NAMALWA (cell line): ENCODE results near the gene GABRE.
"Not testable (repeated sequence)": the region's sequence is repeated elsewhere in the genome, so short reads cannot be mapped to it uniquely, and the experiment has no call there.

ENCODE experiments used
- DNase-seq: peaks from one replicate; pipeline ENCODE4 v3.0.0-alpha.2; 2015; ENCODE audit warnings: low spot score

GABRE gene

DNA sequence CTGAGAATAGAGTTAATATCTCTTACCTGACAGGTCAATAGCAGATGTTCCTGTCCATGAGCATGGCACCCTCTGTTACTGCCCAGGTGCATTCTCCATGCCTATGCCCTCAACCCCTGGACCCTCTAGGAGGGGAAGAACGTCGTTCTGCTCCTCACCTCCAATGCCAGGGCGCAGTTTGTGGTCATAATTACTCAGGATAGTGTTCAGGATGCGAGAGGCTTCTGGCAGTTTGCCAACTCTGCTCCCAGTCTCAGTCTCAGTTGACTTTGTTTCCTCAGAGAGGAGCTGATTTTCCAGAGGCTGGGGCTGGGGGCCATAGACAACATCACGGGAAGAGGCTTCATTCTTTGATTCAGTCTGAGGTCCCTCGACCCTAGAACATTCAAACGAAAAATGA lies 4.4 kb downstream of the GABRE start:
- DNase-seq, result no peak

DNA sequence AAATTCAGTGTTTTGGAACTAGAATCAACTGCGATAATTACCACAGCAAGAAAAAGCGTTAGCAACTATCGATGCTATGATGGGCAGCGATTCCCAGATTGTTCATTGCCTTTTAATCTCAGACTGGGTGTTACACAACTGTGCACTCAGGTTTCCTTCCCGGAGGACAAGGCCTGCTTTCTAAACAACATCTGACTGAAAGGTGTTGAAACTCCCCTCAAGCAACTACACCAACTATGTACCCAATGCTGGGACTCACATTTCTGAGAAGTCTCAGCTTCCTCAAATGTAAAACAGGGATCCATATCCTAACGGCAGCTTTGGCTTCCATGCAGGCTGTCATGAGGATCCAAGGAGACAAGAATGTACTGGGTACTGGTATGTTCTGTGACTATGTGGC lies 8.2 kb downstream of the GABRE start:
- DNase-seq, result no peak

DNA sequence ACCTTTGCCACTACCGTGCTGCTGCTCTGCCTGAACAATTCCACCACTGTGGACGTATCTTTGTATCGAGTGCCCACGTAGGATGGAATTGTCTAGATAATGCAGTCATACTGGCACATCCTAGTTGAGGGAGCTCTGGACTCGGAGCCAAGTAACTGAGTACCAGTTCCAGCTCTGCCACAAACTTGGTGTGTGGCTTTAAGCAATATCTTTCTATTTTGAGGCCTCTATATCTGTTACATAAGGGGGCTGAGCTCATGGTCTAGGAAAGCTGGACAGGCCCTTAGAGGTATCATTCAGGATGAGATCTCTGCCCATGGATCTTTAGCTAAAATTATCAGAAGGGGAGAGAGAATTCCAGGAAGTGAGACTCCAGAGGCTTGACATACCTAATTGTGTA lies 12.4 kb downstream of the GABRE start:
- no peak for DNase-seq

- no peak for DNase-seq
Measured at GRCh38 chrX:151958101-151958500, 16.4 kb downstream of the GABRE start.

DNA sequence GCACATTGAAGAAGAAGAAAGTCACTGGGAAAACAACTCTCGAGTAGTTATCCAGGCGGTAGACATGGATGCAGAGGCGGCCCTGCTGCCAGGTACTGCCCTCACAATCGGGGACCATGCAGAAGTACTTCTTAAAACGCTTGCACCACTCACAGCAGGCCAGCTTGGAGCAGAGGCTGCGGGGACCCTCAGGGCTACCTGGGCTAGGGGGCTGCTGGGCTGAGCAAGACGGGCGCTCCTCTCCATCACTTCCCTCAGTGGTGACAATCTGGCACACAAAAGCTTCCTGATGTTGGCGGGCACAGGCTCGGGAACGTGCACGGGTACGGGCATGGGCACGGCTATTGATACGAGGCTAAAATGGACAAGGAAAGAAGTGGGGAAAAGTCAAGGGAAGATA lies 19.7 kb downstream of the GABRE start:
- no peak for DNase-seq

DNA sequence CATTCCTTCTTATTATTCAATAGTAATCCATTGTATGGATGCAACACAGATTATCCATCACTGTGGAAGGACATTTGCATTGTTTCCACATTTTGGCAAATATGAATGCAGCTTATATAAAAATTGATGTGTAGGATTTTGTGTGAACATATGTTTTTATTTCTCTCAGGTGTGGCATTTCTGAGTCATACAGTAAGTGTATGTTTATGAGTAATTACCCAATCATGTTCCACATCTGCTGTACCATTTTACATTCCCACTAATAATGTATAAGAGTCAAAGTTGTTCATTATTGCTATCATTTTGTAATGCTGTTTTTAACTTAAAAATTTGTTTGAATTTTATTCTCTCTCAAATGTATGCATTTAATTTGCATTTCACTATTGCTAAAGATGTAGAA lies 36.3 kb downstream of the GABRE start:
- no peak for DNase-seq

GRCh38 chrX:151935358-151935757 lies 39.1 kb downstream of the GABRE start:
- DNase-seq, result no peak

DNA sequence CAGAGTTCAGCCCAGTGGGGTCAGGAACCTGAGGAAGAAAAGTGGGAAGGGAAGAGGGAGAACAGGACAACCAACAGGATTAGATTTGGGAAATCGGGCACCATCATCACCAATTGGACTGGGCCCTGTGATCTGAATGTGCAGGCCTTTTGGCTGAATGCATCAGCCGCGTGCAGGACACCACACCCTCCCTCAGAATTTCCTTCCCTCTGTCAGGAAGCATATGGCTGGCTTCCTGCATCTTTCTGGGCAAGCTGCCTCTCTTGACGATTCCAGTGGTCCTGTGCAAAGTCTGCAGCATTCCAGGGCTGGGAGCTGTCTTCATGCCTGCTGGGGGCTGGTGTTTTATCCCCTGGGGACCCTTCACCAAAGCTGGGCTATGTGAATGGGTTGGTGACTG lies 45.4 kb downstream of the GABRE start:
- DNase-seq, result no peak

GRCh38 chrX:151923648-151924047 lies 50.8 kb downstream of the GABRE start:
- DNase-seq, result no peak

DNA sequence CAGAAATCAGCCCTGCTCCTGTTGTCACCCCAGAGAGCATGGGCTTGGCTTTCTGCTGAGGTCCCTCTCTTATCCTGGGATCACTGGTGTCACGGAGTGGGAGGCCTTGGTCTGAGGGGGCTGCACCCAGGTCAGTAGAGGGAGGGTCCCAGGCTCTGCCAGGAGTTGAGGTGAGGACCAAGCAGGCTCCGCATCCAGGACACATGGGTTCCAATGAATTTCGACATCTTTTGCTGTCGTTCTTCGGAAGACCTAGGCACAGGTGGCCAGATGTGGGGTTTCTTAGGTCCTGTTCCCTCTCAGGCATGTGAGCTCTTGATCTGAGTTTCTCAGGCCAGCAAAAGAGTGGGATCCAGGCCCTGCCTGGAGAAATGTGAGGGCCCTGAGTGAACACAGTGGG lies 51.8 kb downstream of the GABRE start:
- no peak for DNase-seq

DNA sequence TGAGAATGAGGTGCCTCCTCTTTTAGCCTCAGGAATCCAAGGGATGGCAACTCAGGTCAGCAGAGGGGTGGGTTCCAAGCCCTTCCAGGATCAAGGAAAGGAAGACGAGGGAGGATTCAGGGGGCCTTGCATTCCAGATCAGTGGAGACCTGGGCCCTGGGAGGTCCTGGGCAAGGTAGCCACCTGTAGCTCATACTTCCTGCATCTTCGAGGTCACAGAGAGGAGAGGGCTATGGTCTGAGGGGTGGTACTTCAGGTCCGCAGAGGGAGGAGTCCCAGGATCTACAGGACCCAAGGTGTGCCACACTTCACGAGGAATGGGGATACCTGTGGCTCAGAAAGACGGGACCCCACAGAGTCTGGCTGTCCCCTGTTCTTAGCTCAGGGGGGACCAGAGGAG lies 52.6 kb downstream of the GABRE start:
- DNase-seq, result no peak

- DNase-seq, result no peak
Measured at GRCh38 chrX:151921292-151921691, 53.2 kb downstream of the GABRE start.

DNA sequence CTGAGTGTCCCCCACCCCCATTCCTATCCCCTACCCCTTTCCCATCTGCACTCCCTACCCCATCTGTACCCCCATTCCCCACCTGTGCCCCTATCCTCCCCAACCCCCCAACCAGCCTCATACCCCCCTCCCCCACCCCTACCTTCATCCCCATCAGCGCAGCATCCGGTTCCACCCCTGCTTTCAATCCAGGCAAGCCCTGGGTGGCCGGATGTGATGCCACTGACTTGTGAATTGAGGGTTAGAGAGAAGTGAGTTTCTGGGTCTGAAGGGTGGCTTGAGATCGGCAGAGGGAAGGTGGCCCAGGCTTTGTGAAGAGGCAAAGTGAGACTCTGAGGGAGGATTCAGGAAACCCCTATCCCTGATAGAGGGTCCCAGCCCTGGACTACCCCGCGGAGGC lies 53.9 kb downstream of the GABRE start:
- no peak for DNase-seq

GRCh38 chrX:151920101-151920500 lies 54.4 kb downstream of the GABRE start:
- DNase-seq, result no peak

DNA sequence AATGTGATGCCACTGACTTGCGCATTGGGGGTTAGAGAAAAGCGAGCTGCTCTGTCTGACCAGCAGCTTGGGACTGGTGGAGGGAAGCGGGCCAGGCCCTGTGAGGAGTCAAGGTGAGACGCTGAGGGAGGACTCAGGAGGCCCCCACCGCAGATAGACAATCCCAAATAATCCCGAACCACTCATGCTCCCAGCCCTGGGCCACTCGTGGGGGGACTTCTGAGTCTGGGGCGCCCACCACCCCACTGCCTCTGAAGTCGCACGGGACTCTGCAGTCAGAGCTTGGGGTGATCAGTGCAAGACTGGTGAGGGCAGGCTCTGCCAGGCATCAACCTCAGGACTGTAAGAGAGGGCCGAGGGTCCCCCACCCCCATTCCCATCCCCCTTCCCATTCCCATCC lies 54.9 kb downstream of the GABRE start:
- no peak for DNase-seq

DNA sequence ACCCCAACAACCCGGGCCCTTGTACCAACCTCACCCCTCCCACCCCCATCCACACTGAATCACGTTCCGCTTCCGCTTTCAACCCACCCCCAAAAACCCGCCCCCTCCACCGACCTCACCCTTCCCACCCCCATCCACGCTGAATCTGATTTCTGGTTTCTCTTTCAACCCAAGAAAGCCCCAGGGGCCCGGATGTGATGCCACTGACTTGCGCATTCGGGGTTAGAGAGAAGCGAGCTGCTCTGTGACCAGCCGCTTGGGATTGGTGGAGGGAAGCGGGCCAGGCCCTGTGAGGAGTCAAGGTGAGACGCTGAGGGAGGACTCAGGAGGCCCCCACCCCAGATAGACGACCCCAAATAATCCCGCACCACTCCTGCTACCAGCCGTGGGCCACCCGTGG lies 55.7 kb downstream of the GABRE start:
- DNase-seq, result not testable (repeated sequence)

DNA sequence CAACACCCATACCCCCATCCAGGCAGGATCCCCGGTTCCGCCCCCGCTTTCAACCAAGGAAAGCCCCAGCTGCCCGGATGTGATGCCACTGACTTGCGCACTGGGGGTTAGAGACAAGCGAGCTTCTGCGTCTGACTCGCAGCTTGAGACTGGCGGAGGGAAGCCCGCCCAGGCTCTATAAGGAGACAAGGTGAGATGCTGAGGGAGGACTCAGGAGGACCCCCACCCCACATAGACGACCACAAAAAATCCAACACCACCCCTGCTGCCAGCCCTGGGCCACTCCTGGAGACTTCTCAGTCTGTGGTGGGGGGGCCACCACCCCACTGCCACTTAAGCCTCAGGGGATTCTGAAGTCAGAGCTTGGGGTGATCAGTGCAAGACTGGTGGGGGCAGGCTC lies 61.7 kb downstream of the GABRE start, which contains the start of gene MAGEA4:
TSS of gene MAGEA4 (plus strand) at position 110 of the 400 bp plus-strand sequence. CDS start 10,776 bp downstream, outside the sequence.
- no peak for DNase-seq

GRCh38 chrX:151912221-151912620 lies 62.3 kb downstream of the GABRE start:
- no peak for DNase-seq

DNA sequence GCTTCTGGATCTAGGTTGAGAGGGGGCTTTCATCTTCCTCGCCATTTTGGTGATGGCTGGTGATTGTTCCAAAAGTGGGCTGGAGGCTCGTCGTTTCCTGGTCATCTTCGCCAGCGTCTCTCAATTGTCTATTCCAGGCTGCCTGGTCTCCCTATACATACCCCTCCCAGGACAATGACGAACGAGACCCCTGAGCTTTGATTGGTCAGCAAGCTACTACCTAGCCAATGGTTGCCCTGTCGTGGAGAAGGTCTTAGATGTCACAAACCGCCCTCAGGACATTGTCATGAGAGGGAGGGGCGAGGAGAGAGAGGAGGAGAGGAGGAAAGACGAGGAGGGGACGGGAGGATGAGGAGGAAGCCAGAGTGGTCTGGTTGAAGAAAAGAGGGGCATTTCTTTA lies 69.5 kb downstream of the GABRE start:
- DNase-seq, result no peak
